Suprapubic skin (tissue), 4 donors: ENCODE results near the gene NCKAP5. TPM values are rescaled to one million over a fixed set of nuclear protein-coding genes. Genes with fewer than 3 reads are reported as not detected.

Experiments
- DNase-seq, 2 donors: peaks; one replicate each; pipeline ENCODE4 v3.0.0-alpha.2; 2019; ENCODE audit warnings: low spot score in 2 of 2
- H3K27ac ChIP-seq: fragments of 200-600 bp; sonication (generic); one replicate; pipeline ENCODE4 v1.5.1; 2019
- H3K27me3 ChIP-seq: fragments of 200-600 bp; sonication (generic); one replicate; pipeline ENCODE4 v1.5.1; 2019
- H3K36me3 ChIP-seq: fragments of 200-600 bp; sonication (generic); one replicate; pipeline ENCODE4 v1.5.1; 2019
- H3K4me1 ChIP-seq: fragments of 200-600 bp; sonication (generic); one replicate; pipeline ENCODE4 v1.5.1; 2019
- H3K4me3 ChIP-seq: fragments of 200-600 bp; sonication (generic); one replicate; pipeline ENCODE4 v1.5.1; 2019; ENCODE audit warnings: mild to moderate bottlenecking
- H3K9me3 ChIP-seq: fragments of 200-600 bp; sonication (generic); one replicate; pipeline ENCODE4 v1.5.1; 2019
- EP300 ChIP-seq: sonication (generic); formaldehyde crosslinking; IDR thresholded peaks from one replicate; pipeline ENCODE4 v1.6.1; 2017; ENCODE audit warnings: antibody characterized with exemption
- POLR2A ChIP-seq, 2 donors: fragments of 450-650 bp; IDR thresholded peaks; one replicate each; pipeline ENCODE4 v1.6.1; 2017; ENCODE audit warnings: antibody characterized with exemption in 2 of 2, mild to moderate bottlenecking in 2 of 2, moderate library complexity in 2 of 2
- POLR2AphosphoS5 ChIP-seq, 3 donors: sonication (generic); formaldehyde crosslinking; IDR thresholded peaks; one replicate each; pipeline ENCODE4 v1.6.1; 2017; ENCODE audit warnings: antibody characterized with exemption in 3 of 3
- WGBS: methylation state at CpG from one replicate; pipeline ENCODE4 v1.1.5; 2018; 5-methylcytosine and 5-hydroxymethylcytosine counted together
- total RNA-seq, 4 donors: library from RNA; depleted of rRNA; stranded (reverse); fragments of >200 nt; gene quantifications; one replicate each; pipeline ENCODE4 v1.1.0, GENCODE V29; 2016
- TF ChIP-seq, protein P1 (sequence below), 2 donors: fragments of 200-600 bp in 1 of 2; fragments of 450-650 bp in 1 of 2; sonication (generic) in 1 of 2; IDR thresholded peaks; one replicate each; pipeline ENCODE4 v1.5.1; 2016 to 2019; ENCODE audit warnings: antibody characterized with exemption in 2 of 2, mild to moderate bottlenecking in 1 of 2, moderate library complexity in 1 of 2

NCKAP5 gene
- total RNA-seq, 4 donors from 2014 or later: 2.8 to 6.4 (median 4.2) TPM

DNA sequence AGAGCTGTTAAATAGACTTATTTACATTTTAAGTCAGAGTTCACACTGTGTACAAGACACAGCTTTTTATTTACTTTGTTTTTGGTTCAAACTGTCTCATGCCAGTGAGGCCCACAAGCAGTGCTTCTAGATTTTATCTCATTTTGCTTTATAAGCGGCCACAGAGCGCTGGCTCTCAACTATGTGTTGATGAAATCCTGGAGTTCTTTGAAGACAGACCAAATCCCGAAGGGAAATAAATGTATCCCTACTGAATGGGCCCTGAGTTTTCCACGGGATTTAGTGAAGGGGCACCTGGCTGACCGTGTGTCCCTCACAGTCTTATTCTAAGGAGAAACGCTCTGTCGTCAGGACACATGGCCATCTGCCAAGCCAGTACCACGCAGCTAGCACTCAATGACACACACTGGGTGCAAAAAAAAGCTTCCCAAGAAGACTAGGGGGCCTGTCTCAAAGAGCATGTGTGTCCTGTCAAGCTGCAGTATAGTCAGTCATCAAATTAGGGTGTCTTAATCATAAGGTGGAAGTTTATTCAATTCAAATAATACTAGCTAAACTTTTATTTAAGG, 921.6 kb downstream of the NCKAP5 start:
- H3K4me1 ChIP-seq: no peaks in the 10 kb centered on the region
- no peaks in the 10 kb centered on the region for H3K36me3 ChIP-seq
- no peak for DNase-seq
- no peak overlapping the region for H3K4me3 ChIP-seq
- H3K27me3 ChIP-seq: peaks cover 4% of the 10 kb centered on the region
- TF ChIP-seq EP300: no peak
- TF ChIP-seq POLR2A (IDR thresholded peaks at IDR 0.05): no peak
- TF ChIP-seq, protein P1, sequence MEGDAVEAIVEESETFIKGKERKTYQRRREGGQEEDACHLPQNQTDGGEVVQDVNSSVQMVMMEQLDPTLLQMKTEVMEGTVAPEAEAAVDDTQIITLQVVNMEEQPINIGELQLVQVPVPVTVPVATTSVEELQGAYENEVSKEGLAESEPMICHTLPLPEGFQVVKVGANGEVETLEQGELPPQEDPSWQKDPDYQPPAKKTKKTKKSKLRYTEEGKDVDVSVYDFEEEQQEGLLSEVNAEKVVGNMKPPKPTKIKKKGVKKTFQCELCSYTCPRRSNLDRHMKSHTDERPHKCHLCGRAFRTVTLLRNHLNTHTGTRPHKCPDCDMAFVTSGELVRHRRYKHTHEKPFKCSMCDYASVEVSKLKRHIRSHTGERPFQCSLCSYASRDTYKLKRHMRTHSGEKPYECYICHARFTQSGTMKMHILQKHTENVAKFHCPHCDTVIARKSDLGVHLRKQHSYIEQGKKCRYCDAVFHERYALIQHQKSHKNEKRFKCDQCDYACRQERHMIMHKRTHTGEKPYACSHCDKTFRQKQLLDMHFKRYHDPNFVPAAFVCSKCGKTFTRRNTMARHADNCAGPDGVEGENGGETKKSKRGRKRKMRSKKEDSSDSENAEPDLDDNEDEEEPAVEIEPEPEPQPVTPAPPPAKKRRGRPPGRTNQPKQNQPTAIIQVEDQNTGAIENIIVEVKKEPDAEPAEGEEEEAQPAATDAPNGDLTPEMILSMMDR (IDR thresholded peaks at IDR 0.05): no peak
- no peak for TF ChIP-seq POLR2AphosphoS5 (IDR thresholded peaks at IDR 0.05)
- no peak overlapping the region for H3K27ac ChIP-seq
- no peaks in the 10 kb centered on the region for H3K9me3 ChIP-seq
- WGBS: 94% methylated on average over 8 of the region's 8 CpGs

DNA sequence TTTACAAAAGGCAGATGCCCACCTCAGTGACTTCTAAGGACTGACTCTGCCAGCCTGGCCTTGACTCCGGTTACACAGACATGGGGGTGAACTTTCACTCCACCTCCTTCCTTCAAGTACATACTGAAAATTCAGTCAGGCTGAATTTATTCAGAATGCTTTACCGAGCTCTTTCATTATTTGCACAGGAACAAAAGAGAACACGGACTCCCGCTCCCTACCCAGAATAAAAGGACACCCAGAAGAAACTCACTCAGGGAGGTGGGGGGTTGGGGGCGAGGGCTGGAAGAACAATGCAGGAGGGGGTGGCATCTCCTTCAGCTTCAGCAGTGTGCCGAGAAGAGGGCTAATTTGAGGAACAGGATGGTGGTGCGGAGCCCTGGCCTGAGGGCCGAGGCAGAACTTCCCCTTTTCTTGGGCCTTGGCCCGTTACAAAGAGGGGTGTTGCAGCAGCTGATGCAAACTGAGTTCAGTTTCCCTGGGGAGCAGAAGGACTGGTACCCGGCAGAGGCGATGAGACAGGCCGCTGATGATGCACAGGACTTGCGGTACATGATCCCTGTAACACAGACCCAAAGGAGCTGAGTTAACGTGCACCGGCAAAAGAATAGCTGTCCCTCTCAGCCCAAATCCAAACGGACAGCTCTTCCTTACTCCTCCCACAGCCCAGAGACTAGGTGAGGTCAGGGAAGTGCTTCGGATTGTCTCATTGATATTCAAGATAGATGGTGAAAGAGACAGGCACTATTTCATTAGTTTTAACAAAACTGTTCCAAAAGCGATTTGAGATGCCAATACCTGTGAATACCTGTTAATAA, 922.3 kb downstream of the NCKAP5 start:
- no peak overlapping the region for H3K27ac ChIP-seq
- no peaks in the 10 kb centered on the region for H3K9me3 ChIP-seq
- peaks cover 4% of the 10 kb centered on the region for H3K27me3 ChIP-seq
- H3K4me1 ChIP-seq: no peaks in the 10 kb centered on the region
- H3K4me3 ChIP-seq: no peak overlapping the region
- no peaks in the 10 kb centered on the region for H3K36me3 ChIP-seq
- WGBS: 84% methylated on average over 17 of the region's 18 CpGs
- DNase-seq: no peak
- TF ChIP-seq POLR2AphosphoS5 (IDR thresholded peaks at IDR 0.05): no peak

DNA sequence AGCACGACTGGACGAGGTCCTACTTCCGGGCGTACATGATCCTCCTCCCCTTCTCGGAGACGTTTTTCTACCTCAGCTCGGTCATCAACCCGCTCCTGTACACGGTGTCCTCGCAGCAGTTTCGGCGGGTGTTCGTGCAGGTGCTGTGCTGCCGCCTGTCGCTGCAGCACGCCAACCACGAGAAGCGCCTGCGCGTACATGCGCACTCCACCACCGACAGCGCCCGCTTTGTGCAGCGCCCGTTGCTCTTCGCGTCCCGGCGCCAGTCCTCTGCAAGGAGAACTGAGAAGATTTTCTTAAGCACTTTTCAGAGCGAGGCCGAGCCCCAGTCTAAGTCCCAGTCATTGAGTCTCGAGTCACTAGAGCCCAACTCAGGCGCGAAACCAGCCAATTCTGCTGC, 923.1 kb downstream of the NCKAP5 start:
- Histone ChIP-seq H3K36me3 (no peaks in the 10 kb centered on the region), H3K9me3 (no peaks in the 10 kb centered on the region), H3K4me3 (no peak overlapping the region), H3K27me3 (peaks cover 4% of the 10 kb centered on the region), H3K4me1 (no peaks in the 10 kb centered on the region), H3K27ac (no peak overlapping the region)
- 84% methylated on average over 35 of the region's 35 CpGs for WGBS
- DNase-seq: no peak
- TF ChIP-seq, protein P1 (IDR thresholded peaks at IDR 0.05): no peak
- TF ChIP-seq POLR2A (IDR thresholded peaks at IDR 0.05) (no peak), POLR2AphosphoS5 (IDR thresholded peaks at IDR 0.05) (no peak), EP300 (no peak)

DNA sequence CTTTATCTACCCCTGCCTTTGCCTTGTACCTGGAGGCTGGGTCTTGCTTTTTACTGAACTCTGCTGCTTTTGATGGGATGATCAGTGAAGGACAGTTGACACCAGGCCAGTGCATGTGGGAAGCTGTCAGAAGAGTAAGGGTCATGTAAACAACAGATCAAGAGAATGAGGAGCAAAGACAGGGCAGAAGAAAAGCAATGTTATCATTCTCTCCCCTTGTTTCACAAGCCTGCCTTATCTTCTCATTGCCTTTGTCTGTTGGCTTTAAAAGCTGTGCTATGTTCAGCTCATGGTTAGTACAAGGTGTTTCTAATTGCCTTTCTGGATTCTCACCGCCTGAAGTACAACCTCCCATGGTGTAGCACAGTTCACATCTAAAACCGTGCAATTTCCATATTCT, 925.8 kb downstream of the NCKAP5 start:
- WGBS: 84% methylated on average over 2 of the region's 2 CpGs
- Histone ChIP-seq H3K36me3 (no peaks in the 10 kb centered on the region), H3K27me3 (peaks cover 2% of the 10 kb centered on the region), H3K4me1 (no peaks in the 10 kb centered on the region), H3K27ac (no peak overlapping the region), H3K9me3 (no peaks in the 10 kb centered on the region), H3K4me3 (no peak overlapping the region)
- TF ChIP-seq EP300 (no peak), POLR2AphosphoS5 (IDR thresholded peaks at IDR 0.05) (no peak), POLR2A (IDR thresholded peaks at IDR 0.05) (no peak)
- TF ChIP-seq, protein P1 (IDR thresholded peaks at IDR 0.05): no peak
- no peak for DNase-seq

DNA sequence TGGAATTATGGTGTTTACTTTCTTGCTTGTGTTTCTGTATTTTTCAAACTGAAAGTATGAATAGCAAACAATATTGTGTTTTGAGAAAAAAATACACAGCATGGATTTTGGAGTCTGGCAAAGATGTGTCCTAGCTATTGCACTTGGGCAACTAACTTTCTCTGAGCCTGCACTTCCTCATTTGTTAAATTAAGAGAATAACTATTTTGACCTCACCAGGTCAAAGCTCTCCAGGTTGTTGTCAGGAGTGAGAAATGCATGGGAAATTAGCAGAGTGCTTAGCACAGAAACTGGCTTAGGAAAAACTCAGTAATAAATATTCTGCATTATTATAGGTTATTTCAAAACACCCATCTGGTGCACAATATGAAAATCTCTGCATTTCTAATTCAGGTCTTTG, 926.4 kb downstream of the NCKAP5 start:
- H3K27ac ChIP-seq: no peak overlapping the region
- H3K27me3 ChIP-seq: no peaks in the 10 kb centered on the region
- H3K4me1 ChIP-seq: no peaks in the 10 kb centered on the region
- no peak for DNase-seq
- H3K4me3 ChIP-seq: no peak overlapping the region
- H3K9me3 ChIP-seq: no peaks in the 10 kb centered on the region
- TF ChIP-seq EP300 (no peak), POLR2A (IDR thresholded peaks at IDR 0.05) (no peak), POLR2AphosphoS5 (IDR thresholded peaks at IDR 0.05) (no peak)
- TF ChIP-seq, protein P1 (IDR thresholded peaks at IDR 0.05): no peak
- no peaks in the 10 kb centered on the region for H3K36me3 ChIP-seq
